ENCODE measurements around the gene ARHGAP8.

GRCh38 chr22:44869196-44869595, 116.8 kb downstream of the ARHGAP8 start:
- no peak for TF ChIP-seq CTCF (IDR thresholded peaks at IDR 0.05)
- no peak for TF ChIP-seq POLR2A (IDR thresholded peaks at IDR 0.05)

Measured in body of pancreas (tissue), 4 donors.